Activated CD8-positive, alpha-beta memory T cell treated with anti-CD3 and anti-CD28 coated beads for 24 hours (primary cell): ENCODE measurements around the gene PTPRN2.
"Not testable (repeated sequence)": the region's sequence is repeated elsewhere in the genome, so short reads cannot be mapped to it uniquely, and the experiment has no call there.

Source experiments
- DNase-seq: peaks from one replicate; pipeline ENCODE4 v3.0.0-alpha.2; 2020

The PTPRN2 gene

GRCh38 chr7:158284617-158285382 lies 302.8 kb downstream of the PTPRN2 start:
- DNase-seq = peak; percentile 19

- DNase-seq = peak; percentile 35
Observed at GRCh38 chr7:158284121-158284520, 303.5 kb downstream of the PTPRN2 start.

DNA sequence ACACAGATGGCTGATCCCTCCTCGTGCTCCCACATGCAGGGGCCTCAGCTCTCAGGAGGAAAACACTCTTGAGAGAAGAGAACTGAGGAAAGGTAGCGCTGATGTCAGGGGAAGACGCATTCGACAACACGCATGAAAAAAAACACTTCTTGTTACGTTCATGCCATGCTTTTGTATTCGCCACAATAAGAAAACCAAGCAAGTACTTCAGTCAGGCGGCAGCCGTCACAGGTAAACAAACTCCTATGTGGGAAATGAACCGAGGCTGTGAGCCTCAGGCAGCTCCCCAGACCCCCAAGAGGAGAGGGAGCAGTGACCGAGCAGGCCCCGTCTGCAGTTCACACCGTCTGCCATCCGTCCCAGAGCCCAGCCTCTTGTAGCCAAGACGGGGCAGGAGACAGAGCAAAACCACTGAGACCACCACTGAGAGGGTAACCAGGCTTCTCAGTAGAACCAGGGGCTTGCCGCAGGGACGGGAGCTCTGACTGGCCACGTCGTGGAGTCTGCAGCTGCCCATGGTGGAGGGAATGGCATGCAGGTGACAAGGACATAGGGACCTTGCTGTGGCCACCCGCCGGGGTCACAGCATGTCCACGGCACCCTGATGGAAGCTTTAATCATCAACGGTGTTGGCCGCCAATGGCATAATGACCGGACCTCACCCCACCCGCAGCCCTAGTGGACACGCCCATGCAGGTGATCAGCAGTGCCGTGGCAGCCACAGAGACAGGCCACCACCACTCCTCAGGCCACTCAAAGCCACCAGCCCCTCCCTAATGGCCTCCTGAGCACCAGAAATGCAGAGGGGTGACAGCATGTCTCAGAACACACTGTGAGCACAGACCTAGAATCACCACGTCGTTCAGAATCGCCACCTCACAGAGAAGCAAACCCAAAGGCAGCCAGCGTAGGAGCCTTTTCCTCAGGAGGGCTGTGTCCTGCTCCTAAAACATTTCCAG lies 304.3 kb downstream of the PTPRN2 start:
- DNase-seq = no peak

DNA sequence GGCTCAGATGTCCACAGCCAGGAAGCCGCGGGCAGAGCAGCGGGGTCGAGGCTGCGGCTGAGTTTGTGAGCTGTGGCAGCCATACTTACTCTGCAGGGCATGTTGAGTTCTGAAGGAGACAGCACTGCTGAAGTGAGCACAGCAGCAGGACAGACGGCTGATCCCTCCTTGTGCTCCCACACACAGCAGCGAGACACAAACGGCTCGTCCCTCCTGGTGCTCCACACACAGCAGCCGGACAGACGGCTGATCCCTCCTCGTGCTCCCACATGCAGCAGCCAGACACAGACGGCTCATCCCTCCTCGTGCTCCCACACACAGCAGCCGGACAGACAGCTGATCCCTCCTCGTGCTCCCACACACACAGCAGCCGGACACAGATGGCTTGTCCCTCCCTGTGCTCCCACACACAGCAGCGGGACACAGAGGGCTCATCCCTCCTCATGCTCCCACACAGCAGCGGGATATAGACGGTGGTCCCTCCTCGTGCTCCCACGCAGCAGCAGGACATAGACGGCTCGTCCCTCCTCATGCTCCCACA lies 305.1 kb downstream of the PTPRN2 start:
- DNase-seq = no peak

GRCh38 chr7:158281441-158281840 lies 306.2 kb downstream of the PTPRN2 start:
- no peak for DNase-seq

- no peak for DNase-seq
Observed at GRCh38 chr7:158280448-158281144, 307.0 kb downstream of the PTPRN2 start.

- no peak for DNase-seq
Observed at GRCh38 chr7:158279539-158280447, 307.8 kb downstream of the PTPRN2 start.

DNA sequence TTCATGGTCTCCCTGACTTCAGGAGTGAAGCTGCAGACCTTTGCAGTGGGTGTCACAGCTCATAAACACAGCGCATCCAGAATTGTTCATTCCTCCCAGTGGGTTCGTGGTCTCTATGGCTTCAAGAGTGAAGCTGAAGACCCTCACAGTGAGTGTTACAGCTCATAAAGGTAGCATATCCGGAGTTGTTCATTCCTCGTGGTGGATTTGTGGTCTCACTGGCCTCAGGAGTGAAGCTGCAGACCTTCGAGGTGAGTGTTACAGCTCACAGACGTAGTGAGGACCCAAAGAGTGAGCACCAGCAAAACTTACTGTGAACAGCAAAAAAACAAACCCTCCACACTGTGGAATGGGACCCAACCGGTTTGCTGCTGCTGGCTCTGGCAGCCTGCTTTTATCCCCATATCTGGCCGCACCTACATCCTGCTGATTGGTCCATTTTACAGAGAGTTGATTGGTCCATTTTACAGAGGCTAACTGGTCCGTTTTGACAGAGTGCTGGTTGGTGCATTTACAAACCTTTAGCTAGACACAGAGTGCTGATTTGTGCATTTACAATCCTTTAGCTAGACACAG lies 308.8 kb downstream of the PTPRN2 start:
- DNase-seq = no peak

GRCh38 chr7:158277219-158278141 lies 310.1 kb downstream of the PTPRN2 start:
- DNase-seq = no peak

GRCh38 chr7:158276414-158277218 lies 311.0 kb downstream of the PTPRN2 start:
- no peak for DNase-seq

DNA sequence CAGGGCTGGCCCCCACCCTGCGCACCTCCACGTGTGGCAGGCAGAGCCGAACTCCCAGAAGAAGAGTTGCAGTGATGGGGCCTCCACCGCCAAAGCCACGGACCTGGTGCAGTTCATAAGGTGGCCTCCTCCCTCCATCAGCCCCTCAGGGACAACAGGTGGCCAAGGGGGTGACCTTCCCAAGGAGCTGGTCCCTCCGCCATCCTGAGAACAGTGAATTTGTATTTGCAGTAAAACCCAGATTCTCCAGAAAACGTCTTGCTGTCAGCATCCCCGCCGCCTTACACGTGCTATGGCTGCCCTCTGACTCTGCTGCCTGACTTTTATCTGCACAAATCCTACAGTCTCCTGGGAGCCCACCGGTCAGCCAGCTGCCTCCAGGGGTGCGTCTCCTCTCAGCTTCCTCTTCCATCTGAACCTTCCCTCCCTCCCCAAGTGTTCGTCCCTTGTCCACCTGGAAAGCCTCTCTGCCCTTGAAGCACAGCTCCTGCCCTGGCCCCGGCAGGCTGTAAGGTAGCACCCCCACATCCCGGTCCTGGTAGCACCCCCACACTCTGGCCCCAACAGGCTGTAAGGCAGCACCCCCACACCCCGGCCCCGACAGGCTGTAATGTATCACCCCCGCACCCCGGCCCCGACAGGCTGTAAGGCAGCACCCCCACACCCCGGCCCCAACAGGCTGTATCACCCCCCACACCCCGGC lies 311.8 kb downstream of the PTPRN2 start:
- DNase-seq = no peak

- no peak for DNase-seq
Observed at GRCh38 chr7:158274996-158275395, 312.6 kb downstream of the PTPRN2 start.

DNA sequence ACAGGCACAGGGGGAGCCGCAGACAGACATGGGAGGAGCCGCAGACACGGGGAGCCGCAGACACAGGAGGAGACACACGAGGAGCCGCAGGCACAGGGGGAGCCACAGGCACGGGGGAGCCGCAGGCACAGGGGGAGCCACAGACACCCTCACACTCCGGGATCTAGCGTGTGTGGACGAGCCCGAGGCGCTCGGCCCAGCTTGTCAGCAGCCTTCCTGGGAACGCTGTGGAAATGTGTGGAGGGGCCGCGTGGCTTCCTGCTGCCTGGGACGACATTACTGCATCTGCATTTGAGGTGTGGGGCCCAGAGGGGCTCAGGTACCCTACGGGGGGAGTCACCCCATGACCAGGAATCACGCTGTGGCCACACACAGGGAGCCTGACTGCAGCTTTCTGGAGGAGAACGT lies 313.2 kb downstream of the PTPRN2 start:
- no peak for DNase-seq

- not testable (repeated sequence) for DNase-seq
Observed at GRCh38 chr7:158273756-158274342, 313.8 kb downstream of the PTPRN2 start.

DNA sequence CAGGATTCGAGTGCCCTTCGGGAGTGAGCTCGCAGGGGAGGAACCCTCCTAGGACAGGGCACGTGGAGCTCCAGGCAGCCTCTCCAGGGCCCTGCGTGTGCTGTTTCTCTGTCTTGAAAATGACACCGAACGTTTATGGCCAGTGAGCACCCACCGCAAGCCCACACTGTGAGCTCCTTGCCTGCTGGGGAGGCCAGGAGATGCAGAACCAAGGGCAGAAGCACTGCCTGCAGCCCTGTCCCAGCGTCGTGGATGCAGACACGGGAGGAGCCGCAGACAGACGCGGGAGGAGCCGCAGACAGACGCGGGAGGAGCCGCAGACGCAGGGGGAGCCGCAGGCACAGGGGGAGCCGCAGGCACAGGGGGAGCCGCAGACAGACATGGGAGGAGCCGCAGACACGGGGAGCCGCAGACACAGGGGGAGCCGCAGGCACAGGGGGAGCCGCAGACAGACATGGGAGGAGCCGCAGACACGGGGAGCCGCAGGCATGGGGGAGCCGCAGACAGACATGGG lies 314.4 kb downstream of the PTPRN2 start:
- DNase-seq = no peak

- DNase-seq = no peak
Observed at GRCh38 chr7:158272509-158273137, 315.0 kb downstream of the PTPRN2 start.

- no peak for DNase-seq
Observed at GRCh38 chr7:158272091-158272490, 315.5 kb downstream of the PTPRN2 start.

DNA sequence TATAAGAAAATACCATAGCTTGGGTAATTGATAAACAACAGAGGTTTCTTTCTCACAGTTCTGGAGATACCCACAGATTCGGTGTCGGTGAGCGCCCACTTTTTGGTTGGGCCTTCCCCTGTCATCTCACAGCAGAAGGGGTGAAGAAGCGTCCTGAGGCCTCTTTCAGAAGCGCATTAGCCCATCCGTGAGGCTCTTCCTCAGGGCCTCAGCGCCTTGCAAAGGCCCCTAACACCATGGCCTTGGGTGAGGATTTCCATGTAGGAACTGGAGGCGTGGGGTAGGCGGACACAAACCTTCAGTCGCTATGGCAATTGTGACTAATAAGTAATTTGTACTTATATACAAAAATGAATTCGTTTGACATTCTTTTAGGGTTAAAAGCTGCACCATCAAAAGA lies 316.0 kb downstream of the PTPRN2 start:
- DNase-seq = no peak
